HG03097 (cell line): ENCODE results near the gene MPDU1.
A peak's percentile ranks its signal among the peaks of the same experiment; 100 is the strongest.

Source experiments
- ATAC-seq: cut with Tn5 transposase; IDR thresholded peaks from one replicate; pipeline ENCODE4 v1.9.1; 2021; ENCODE audit not compliant: unreplicated experiment, low FRiP score

The MPDU1 gene

GRCh38 chr17:7583253-7584109 lies at the start of gene MPDU1:
Gene MPDU1, plus strand, starts transcription at chr17:7583852. Its CDS starts 11 bp downstream, at chr17:7583863.
- ATAC-seq, result peak; percentile 61

DNA sequence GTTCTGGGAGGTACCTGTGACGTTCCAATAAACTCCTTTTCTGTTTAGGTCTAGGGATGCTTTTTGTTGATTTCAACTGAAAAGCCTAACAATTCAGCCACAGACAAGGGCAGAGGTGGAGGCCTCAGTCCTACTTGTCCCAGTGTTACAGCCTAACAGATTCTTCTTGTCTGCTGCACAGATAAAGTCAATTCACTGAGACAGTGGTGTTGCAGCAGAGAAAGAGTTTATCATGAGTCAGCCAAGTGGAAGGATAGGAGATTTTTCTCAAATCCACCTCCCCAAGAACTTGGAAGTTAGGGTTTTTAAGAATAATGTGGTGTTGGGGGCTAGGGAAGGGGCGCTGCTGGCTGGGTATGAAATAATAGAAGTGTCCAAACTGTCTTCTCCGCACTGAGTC lies 45.6 kb upstream of the MPDU1 start:
- no peak for ATAC-seq

GRCh38 chr17:7538891-7539545 lies 44.6 kb upstream of the MPDU1 start:
- ATAC-seq, result no peak

- ATAC-seq, result no peak
Observed at GRCh38 chr17:7541074-7541621, 42.5 kb upstream of the MPDU1 start.

GRCh38 chr17:7544911-7545310 lies 38.7 kb upstream of the MPDU1 start:
- ATAC-seq, result no peak

- no peak for ATAC-seq
Observed at GRCh38 chr17:7548585-7549400, 34.9 kb upstream of the MPDU1 start, which contains the start of gene TNFSF12. Gene TNFSF12, plus strand, starts transcription at chr17:7549058. Its CDS starts 96 bp downstream, at chr17:7549154.

GRCh38 chr17:7549401-7550055 lies 34.1 kb upstream of the MPDU1 start:
- no peak for ATAC-seq

DNA sequence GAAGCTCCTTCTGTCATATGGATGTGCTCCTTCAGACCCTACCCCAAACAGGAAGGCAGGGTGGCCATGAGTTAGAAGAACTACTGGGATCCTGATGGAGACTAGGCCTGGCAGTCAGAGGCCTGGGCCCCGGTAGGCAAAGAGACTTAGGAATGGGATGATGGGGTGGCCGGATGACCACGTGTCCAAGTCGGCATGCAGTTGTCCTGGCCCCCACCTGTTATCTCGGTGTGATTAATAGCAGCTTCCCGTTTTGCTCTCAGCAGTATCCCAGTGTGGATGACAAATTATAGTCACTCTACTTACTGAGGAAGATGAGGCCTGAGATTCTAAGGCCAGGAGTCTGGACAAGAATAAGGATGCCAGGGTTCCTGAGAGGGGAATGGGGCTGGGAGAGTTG lies 33.3 kb upstream of the MPDU1 start:
- no peak for ATAC-seq

DNA sequence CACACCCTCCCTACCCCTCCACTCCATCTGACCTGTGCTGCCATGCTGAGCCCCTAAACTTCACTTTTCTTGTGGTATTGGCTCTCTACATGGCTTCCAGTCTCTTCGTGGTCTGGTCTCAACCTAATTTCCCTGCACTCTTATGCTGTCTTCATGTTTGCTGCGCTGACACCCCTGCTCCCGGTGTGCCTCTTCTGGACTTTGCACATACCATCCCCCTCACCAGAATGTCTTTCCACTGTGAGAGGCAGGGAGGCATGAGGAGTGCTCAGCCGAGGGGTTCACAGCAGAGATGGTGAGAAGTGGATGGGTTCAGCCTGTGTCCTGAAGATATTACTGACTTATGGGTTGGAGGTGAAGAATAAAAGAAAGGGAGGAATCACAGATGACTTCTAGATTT lies 32.3 kb upstream of the MPDU1 start:
- no peak for ATAC-seq

DNA sequence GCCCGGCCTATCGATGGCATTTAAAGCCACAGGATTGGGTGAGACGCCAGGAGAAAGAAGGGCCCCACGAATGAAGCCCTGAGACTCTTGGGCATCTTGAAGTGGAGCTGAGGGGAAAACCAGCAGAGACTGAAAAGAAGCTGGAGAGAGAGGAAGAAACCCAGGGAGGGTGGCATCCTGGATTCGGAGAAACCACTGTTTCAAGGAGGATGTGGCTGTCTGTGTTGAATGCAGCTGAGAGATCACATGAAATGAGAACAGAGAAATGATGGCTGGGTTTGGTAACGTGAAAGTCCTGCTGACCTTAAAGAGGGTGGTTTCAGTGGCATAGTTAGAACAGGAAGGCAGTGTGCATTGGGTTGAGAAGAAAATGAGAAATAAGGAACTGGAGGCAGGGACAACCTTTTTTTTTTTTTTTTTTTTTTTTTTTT lies 31.0 kb upstream of the MPDU1 start:
- peak; percentile 75 for ATAC-seq

- ATAC-seq, result no peak
Observed at GRCh38 chr17:7553356-7553755, 30.3 kb upstream of the MPDU1 start.

DNA sequence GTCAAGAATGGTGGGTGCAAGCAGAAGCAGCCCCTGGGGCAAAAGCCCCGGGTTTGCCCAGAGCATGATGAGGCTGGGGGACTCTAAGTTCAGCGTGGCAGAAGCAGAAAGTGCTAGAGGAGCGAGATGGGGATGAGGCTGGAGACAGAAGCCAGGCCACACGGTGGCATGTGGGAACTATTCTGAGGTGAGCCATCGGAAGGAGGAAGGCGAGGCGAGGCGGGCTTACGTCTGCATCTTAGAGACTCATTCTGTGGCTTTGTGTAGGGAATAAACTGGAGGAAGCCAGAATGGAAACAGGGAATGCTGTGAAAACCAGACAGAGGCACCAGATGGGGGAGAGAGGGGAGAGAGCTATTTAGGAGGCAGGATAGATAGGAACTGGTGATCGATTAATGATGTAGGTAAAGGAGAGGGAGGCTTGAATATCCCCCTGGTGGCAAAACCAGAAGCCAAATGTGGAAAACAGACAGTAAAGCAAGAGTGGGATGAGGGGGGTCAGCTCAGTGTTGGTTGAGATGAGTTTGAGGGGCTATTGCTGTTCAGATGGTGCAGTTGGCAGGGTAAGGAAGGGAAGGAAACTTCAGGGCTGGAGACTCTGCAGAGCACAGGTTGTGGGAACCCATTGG lies 28.2 kb upstream of the MPDU1 start:
- ATAC-seq, result no peak

GRCh38 chr17:7556627-7557026 lies 27.0 kb upstream of the MPDU1 start:
- no peak for ATAC-seq

DNA sequence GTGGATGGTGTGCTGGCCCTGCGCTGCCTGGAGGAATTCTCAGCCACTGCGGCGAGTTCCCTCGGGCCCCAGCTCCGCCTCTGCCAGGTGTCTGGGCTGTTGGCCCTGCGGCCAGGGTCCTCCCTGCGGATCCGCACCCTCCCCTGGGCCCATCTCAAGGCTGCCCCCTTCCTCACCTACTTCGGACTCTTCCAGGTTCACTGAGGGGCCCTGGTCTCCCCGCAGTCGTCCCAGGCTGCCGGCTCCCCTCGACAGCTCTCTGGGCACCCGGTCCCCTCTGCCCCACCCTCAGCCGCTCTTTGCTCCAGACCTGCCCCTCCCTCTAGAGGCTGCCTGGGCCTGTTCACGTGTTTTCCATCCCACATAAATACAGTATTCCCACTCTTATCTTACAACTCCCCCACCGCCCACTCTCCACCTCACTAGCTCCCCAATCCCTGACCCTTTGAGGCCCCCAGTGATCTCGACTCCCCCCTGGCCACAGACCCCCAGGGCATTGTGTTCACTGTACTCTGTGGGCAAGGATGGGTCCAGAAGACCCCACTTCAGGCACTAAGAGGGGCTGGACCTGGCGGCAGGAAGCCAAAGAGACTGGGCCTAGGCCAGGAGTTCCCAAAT lies 26.4 kb upstream of the MPDU1 start:
- ATAC-seq, result no peak

GRCh38 chr17:7557775-7558543 lies 25.7 kb upstream of the MPDU1 start:
- no peak for ATAC-seq

- ATAC-seq, result no peak
Observed at GRCh38 chr17:7558544-7559319, 24.9 kb upstream of the MPDU1 start, which contains the start of gene TNFSF13. Gene TNFSF13, plus strand, starts transcription at chr17:7558750. Its CDS starts 290 bp downstream, at chr17:7559040.

DNA sequence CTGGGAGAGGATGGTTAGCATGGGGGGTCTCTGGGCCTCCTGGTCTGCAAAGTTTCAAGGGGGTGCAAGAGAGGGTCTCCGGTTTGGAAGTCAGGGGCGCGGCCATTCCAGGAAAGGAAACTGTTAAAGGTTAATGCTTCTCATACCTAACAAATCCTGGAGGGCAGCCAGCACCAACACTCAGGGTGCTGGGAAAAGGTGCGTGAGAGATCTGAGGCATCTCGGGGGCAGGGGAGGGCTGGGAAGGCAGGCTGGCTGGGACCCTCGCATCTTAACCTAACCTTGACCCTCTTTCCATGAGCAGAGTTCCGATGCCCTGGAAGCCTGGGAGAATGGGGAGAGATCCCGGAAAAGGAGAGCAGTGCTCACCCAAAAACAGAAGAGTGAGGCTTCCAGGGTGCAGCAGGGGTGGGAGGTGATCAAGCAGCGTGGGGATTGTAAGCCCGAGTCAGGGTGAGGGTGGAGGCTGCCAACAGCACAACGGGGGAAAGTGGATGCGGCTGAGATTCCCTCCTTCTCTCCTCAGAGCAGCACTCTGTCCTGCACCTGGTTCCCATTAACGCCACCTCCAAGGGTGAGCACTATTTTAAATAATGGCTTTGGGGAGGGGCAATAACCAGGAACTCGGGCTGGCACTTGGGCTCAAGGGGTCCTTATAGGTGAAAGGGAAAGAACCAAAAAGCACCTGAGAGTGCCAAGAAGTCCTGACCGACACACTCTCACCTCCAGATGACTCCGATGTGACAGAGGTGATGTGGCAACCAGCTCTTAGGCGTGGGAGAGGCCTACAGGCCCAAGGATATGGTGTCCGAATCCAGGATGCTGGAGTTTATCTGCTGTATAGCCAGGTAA lies 24.1 kb upstream of the MPDU1 start:
- ATAC-seq, result no peak
